ENCODE results near the gene ZFYVE1.

GRCh38 chr14:72952171-72952570 lies 74.7 kb downstream of the ZFYVE1 start:
- TF ChIP-seq YY1 (IDR thresholded peaks at IDR 0.05; ENCODE audit: low read depth), result no peak
- no peak for TF ChIP-seq SMC3 (IDR thresholded peaks at IDR 0.05; ENCODE audit: low read depth, low read length)
- no peak for TF ChIP-seq CTCF (IDR thresholded peaks at IDR 0.05)
- TF ChIP-seq ELF1 (IDR thresholded peaks at IDR 0.05), result no peak
- no peak for TF ChIP-seq GABPA (IDR thresholded peaks at IDR 0.05; ENCODE audit: low read depth)
- TF ChIP-seq POLR2AphosphoS5 (IDR thresholded peaks at IDR 0.05; ENCODE audit: low read depth, low read length), result no peak
- no peak for TF ChIP-seq JUND (IDR thresholded peaks at IDR 0.05)
- no peak for TF ChIP-seq MAX (IDR thresholded peaks at IDR 0.05; ENCODE audit: low read depth)

All from SK-N-SH (cell line).